Loucy (cell line): ENCODE measurements around the gene CD101.

Source experiments
- EZH2phosphoT487 ChIP-seq: fragments of 200-600 bp; IDR thresholded peaks from 2 replicates; pipeline ENCODE4 v1.6.1; 2018; ENCODE audit warnings: antibody characterized with exemption, mild to moderate bottlenecking, moderate library complexity, borderline replicate concordance
- TF ChIP-seq, protein P1 (sequence below): fragments of 200-600 bp; sonication (generic); conservative IDR thresholded peaks from 2 replicates; pipeline ENCODE4 v1.5.1; 2014; ENCODE audit warnings: mild to moderate bottlenecking, antibody characterized with exemption, low read length

DNA sequence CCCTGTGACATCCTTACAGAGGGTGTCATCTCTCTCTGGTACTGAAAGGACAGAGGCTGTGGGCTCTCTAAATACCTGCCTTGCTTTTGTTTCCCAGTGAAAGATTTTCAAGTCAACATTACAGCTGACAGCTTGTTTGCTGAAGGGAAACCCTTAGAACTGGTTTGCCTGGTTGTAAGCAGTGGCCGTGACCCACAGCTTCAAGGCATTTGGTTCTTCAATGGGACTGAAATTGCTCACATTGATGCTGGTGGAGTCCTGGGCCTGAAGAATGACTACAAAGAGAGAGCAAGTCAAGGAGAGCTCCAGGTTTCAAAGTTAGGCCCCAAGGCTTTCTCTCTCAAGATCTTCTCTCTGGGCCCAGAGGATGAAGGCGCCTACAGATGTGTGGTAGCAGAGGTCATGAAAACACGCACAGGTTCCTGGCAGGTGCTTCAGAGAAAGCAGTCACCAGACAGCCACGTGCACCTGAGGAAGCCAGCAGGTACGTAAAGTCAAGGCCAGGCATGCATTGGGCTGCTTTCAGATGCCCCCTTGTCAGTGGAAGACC is 11.8 kb downstream of the CD101 start:
- TF ChIP-seq, protein P1, sequence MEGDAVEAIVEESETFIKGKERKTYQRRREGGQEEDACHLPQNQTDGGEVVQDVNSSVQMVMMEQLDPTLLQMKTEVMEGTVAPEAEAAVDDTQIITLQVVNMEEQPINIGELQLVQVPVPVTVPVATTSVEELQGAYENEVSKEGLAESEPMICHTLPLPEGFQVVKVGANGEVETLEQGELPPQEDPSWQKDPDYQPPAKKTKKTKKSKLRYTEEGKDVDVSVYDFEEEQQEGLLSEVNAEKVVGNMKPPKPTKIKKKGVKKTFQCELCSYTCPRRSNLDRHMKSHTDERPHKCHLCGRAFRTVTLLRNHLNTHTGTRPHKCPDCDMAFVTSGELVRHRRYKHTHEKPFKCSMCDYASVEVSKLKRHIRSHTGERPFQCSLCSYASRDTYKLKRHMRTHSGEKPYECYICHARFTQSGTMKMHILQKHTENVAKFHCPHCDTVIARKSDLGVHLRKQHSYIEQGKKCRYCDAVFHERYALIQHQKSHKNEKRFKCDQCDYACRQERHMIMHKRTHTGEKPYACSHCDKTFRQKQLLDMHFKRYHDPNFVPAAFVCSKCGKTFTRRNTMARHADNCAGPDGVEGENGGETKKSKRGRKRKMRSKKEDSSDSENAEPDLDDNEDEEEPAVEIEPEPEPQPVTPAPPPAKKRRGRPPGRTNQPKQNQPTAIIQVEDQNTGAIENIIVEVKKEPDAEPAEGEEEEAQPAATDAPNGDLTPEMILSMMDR = no peak
- no peak for TF ChIP-seq EZH2phosphoT487
